Neural cell (in vitro differentiated cells): Measurements from ENCODE around the gene STMP1. TPM values are rescaled to one million over a fixed set of nuclear protein-coding genes. Genes with fewer than 3 reads are reported as not detected.

Experiments
- H2AFZ ChIP-seq: fragments of 200-600, 300-800 bp; sonication (generic), shearing (Covaris generic); 2 replicates; pipeline ENCODE4 v1.6.0; 2014; ENCODE audit warnings: low read depth, mild to moderate bottlenecking, antibody characterized with exemption, low read length, moderate library complexity
- H3F3A ChIP-seq: fragments of 200-600 bp; shearing (Covaris generic); 2 replicates; pipeline ENCODE4 v1.6.1; 2016; ENCODE audit warnings: mild to moderate bottlenecking, moderate library complexity, mixed read lengths, antibody characterized with exemption, low read length; ENCODE audit not compliant: insufficient read depth, poor library complexity, severe bottlenecking
- H3K27ac ChIP-seq: fragments of 200-600, 300-800 bp; sonication (generic), shearing (Covaris generic); 2 replicates; pipeline ENCODE4 v1.5.1; 2014; ENCODE audit warnings: mild to moderate bottlenecking, low read length, moderate library complexity
- H3K27me3 ChIP-seq: fragments of 300-800, 200-600 bp; sonication (generic), shearing (Covaris generic); 2 replicates; pipeline ENCODE4 v1.6.0; 2014; ENCODE audit warnings: mild to moderate bottlenecking, low read depth, low read length, moderate library complexity; ENCODE audit not compliant: insufficient read depth
- H3K36me3 ChIP-seq: fragments of 300-800, 200-600 bp; sonication (generic), shearing (Covaris generic); 2 replicates; pipeline ENCODE4 v1.5.1; 2014; ENCODE audit warnings: mild to moderate bottlenecking, antibody characterized with exemption, low read length, moderate library complexity; ENCODE audit not compliant: insufficient read depth
- H3K4me2 ChIP-seq: fragments of 300-800, 200-600 bp; sonication (generic), shearing (Covaris generic); 2 replicates; pipeline ENCODE4 v1.6.0; 2014; ENCODE audit warnings: mild to moderate bottlenecking, low read length
- H3K4me3 ChIP-seq: fragments of 300-800, 200-600 bp; sonication (generic), shearing (Covaris generic); 2 replicates; pipeline ENCODE4 v1.5.1; 2014; ENCODE audit warnings: mild to moderate bottlenecking, low read length, moderate library complexity
- H3K79me2 ChIP-seq: fragments of 200-600 bp; shearing (Covaris generic); replicated peaks from 2 replicates; pipeline ENCODE4 v1.6.0; 2014; ENCODE audit warnings: mild to moderate bottlenecking, low read length, moderate library complexity; ENCODE audit not compliant: insufficient read depth
- H3K9ac ChIP-seq: fragments of 300-800, 200-600 bp; sonication (generic), shearing (Covaris generic); 2 replicates; pipeline ENCODE4 v1.6.1; 2016; ENCODE audit warnings: mild to moderate bottlenecking, low read length, mixed read lengths
- H3K9me2 ChIP-seq: fragments of 200-600 bp; shearing (Covaris generic); 2 replicates; pipeline ENCODE4 v1.6.1; 2016; ENCODE audit warnings: mild to moderate bottlenecking, low read length, mixed read lengths; ENCODE audit not compliant: insufficient read depth
- H3K9me3 ChIP-seq: fragments of 200-600, 300-800 bp; sonication (generic), shearing (Covaris generic); 2 replicates; pipeline ENCODE4 v1.6.1; 2016; ENCODE audit warnings: mild to moderate bottlenecking, mixed run types, low read length, moderate library complexity, mixed read lengths
- H4K20me1 ChIP-seq: fragments of 200-600 bp; shearing (Covaris generic); 2 replicates; pipeline ENCODE4 v1.6.1; 2016; ENCODE audit warnings: mild to moderate bottlenecking, mixed run types; ENCODE audit not compliant: insufficient read depth
- EP300 ChIP-seq: fragments of 450-650 bp; conservative IDR thresholded peaks from 2 replicates; pipeline ENCODE4 v1.6.1; 2014; ENCODE audit warnings: antibody characterized with exemption, mild to moderate bottlenecking, moderate library complexity; ENCODE audit not compliant: poor library complexity, severe bottlenecking
- EZH2 ChIP-seq: fragments of 200-600, 300-800 bp; shearing (Covaris generic), sonication (generic); IDR thresholded peaks from 2 replicates; pipeline ENCODE4 v1.6.1; 2014; ENCODE audit warnings: antibody characterized with exemption, low read length, borderline replicate concordance, mild to moderate bottlenecking; ENCODE audit not compliant: insufficient read depth, poor library complexity, severe bottlenecking
- MXI1 ChIP-seq: fragments of 450-650 bp; conservative IDR thresholded peaks from 2 replicates; pipeline ENCODE4 v1.6.1; 2014; ENCODE audit warnings: antibody characterized with exemption, mild to moderate bottlenecking; ENCODE audit not compliant: poor library complexity, severe bottlenecking
- POLR2AphosphoS5 ChIP-seq: IDR thresholded peaks from 2 replicates; pipeline ENCODE4 v1.6.1; 2012
- RAD21 ChIP-seq: fragments of 450-650 bp; conservative IDR thresholded peaks from 2 replicates; pipeline ENCODE4 v1.6.1; 2014; ENCODE audit warnings: antibody characterized with exemption, mild to moderate bottlenecking, moderate library complexity
- REST ChIP-seq: IDR thresholded peaks from 2 replicates; pipeline ENCODE4 v1.6.1; 2012; ENCODE audit warnings: borderline replicate concordance
- SMC3 ChIP-seq: fragments of 450-650 bp; conservative IDR thresholded peaks from 2 replicates; pipeline ENCODE4 v1.6.1; 2014; ENCODE audit warnings: antibody characterized with exemption, mild to moderate bottlenecking, moderate library complexity; ENCODE audit not compliant: poor library complexity
- TAF1 ChIP-seq: IDR thresholded peaks from 2 replicates; pipeline ENCODE4 v1.6.1; 2012; ENCODE audit warnings: low read depth
- polyA plus RNA-seq: library from polyadenylated mRNA; depleted of rRNA; stranded (reverse); fragments of >200 nt; gene quantifications from 2 replicates; pipeline ENCODE4 v1.2.3, GENCODE V29; 2014
- TF ChIP-seq, protein P1 (sequence below): fragments of 450-650 bp; IDR thresholded peaks from 2 replicates; pipeline ENCODE4 v1.5.1; 2014; ENCODE audit warnings: antibody characterized with exemption, mild to moderate bottlenecking, moderate library complexity; ENCODE audit not compliant: poor library complexity, severe bottlenecking

The STMP1 gene
- polyA plus RNA-seq, 1 donor from 2014 or later = 81.6 TPM

DNA sequence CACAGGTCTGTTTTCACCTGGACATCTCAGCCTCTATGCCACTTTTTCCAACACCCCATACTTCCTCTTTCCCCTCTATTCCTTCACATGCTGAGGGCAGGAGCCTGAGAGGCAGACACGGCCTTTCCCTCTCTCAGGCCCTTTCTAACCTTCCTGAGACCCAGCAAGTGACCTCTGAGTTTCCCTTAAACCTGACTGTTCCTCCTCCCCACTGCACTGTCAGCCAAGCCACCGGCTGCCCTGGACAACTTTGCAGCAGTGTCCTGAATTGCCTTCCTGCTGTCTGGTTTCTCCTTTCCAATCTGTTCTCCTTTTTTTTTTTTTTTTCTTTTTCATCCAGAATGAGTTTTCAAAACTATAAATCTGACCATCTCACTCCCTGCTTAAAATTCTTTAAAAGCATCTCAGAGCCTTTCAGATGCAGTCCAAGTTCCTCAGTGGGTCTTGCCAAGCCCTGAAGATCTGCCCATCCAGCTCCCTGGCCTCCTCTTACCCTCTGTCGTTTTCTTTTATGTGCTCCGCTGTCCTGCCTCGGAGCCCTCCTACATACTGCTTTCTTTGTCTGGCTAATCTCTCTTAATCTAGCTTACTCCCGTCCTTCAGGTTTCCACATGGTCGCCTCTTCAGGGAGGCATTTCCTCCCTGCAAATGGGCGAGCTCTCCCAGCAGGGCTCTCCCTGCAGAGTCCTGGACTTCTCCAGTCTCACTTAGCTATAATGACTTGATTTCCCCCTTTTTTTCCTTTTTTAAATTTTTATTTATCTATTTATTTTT is 35.1 kb downstream of the STMP1 start:
- no peak overlapping the region for H3K27ac ChIP-seq
- H3K9ac ChIP-seq = no peak overlapping the region
- no peaks in the 10 kb centered on the region for H3K36me3 ChIP-seq
- H3K27me3 ChIP-seq = no peaks in the 10 kb centered on the region
- H3K9me3 ChIP-seq = no peaks in the 10 kb centered on the region
- no peaks in the 10 kb centered on the region for H3K9me2 ChIP-seq
- no peak overlapping the region for H2AFZ ChIP-seq
- no peak overlapping the region for H3K4me3 ChIP-seq
- H3F3A ChIP-seq = no peaks in the 10 kb centered on the region
- no peak overlapping the region for H3K4me2 ChIP-seq
- H4K20me1 ChIP-seq = no peaks in the 10 kb centered on the region
- no peaks in the 10 kb centered on the region for H3K79me2 ChIP-seq
- TF ChIP-seq REST = no peak
- no peak for TF ChIP-seq POLR2AphosphoS5
- TF ChIP-seq EZH2 = no peak
- no peak for TF ChIP-seq MXI1
- TF ChIP-seq TAF1 = no peak
- TF ChIP-seq SMC3 = no peak
- no peak for TF ChIP-seq RAD21
- no peak for TF ChIP-seq EP300
- TF ChIP-seq, protein P1, sequence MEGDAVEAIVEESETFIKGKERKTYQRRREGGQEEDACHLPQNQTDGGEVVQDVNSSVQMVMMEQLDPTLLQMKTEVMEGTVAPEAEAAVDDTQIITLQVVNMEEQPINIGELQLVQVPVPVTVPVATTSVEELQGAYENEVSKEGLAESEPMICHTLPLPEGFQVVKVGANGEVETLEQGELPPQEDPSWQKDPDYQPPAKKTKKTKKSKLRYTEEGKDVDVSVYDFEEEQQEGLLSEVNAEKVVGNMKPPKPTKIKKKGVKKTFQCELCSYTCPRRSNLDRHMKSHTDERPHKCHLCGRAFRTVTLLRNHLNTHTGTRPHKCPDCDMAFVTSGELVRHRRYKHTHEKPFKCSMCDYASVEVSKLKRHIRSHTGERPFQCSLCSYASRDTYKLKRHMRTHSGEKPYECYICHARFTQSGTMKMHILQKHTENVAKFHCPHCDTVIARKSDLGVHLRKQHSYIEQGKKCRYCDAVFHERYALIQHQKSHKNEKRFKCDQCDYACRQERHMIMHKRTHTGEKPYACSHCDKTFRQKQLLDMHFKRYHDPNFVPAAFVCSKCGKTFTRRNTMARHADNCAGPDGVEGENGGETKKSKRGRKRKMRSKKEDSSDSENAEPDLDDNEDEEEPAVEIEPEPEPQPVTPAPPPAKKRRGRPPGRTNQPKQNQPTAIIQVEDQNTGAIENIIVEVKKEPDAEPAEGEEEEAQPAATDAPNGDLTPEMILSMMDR = no peak

DNA sequence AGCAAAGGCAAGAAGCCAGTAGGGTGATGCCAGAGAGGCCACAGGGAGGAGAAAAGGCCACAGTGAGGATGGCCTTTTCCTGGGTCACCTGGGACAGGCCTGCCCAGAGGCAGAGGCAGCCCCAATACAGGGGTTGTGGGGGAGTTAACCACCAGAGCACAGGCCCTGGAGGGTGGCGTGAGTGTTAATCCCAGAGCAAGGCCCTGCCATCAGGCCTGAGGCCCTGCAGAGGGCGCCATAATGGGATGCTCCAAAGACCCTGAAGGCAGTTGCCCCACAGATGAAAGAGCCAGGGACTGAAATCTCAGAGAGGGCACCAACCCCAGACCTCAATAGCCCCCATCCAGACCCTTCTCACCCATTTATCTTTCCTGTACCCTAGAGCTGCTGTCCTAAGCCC is 41.8 kb downstream of the STMP1 start:
- Histone ChIP-seq H3K9ac (no peak overlapping the region), H3K36me3 (no peaks in the 10 kb centered on the region), H3K4me3 (no peak overlapping the region), H3K9me2 (no peaks in the 10 kb centered on the region), H3K9me3 (no peaks in the 10 kb centered on the region), H3K27ac (no peak overlapping the region), H3K4me2 (no peak overlapping the region), H3K27me3 (no peaks in the 10 kb centered on the region), H2AFZ (no peak overlapping the region), H3K79me2 (no peaks in the 10 kb centered on the region), H3F3A (no peaks in the 10 kb centered on the region), H4K20me1 (no peaks in the 10 kb centered on the region)
- no peak for TF ChIP-seq SMC3
- no peak for TF ChIP-seq EP300
- TF ChIP-seq EZH2 = no peak
- TF ChIP-seq TAF1 = no peak
- no peak for TF ChIP-seq MXI1
- TF ChIP-seq RAD21 = no peak
- TF ChIP-seq REST = no peak
- TF ChIP-seq, protein P1 = no peak
- TF ChIP-seq POLR2AphosphoS5 = no peak
